ENCODE data around the gene MYO18A. TPM values are rescaled to one million over a fixed set of nuclear protein-coding genes. Genes with fewer than 3 reads are reported as not detected.
A peak's percentile ranks its signal among the peaks of the same experiment; 100 is the strongest.

The MYO18A gene
- total RNA-seq, 1 donor from 2014 or later = 45.9 TPM

DNA sequence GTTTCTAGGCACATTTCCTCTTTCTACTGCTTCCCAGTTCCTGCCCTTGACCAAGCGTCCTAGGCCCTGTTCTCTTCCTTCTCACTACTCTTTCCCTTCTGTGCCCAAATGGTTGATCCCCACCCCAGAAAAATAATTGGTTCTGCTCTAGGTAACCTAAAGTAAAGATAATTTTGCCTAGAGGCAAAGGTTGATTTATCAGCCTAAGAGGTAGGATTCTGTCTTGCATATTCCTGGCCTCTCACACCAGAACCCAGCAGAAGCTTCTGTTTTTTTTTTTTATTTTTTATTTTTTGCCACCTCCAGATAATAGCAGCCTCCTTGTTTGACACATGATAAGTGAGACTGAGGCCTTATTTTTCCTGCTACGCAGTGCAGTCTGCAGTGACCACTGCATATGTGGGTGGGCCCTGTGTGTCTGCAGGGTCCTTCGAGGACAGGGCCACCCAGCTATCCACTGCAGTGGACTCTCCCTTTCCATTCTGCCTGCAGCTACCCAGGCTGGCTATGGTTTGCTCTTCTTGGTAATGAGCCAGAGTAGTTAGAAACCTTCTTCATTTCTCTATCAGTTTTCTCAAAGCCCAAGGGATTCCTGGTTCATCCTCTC lies 136.6 kb downstream of the MYO18A start:
- no peak for TF ChIP-seq CTCF (IDR thresholded peaks at IDR 0.05; ENCODE audit: insufficient read depth, low read depth, low read length)
- no peak for TF ChIP-seq EZH2 (IDR thresholded peaks at IDR 0.05; ENCODE audit: insufficient read depth, low read length)
- no peaks in the 10 kb centered on the region for H3K9me3 Mint-ChIP-seq (ENCODE audit: unreplicated experiment)
- no peaks in the 10 kb centered on the region for H3K36me3 Mint-ChIP-seq (ENCODE audit: low read depth, unreplicated experiment)
- Histone ChIP-seq H3K9ac (ENCODE audit: low read length) (no peak overlapping the region), H3K36me3 (ENCODE audit: insufficient read depth, low read length) (no peaks in the 10 kb centered on the region), H4K20me1 (ENCODE audit: insufficient read depth, low read length) (no peaks in the 10 kb centered on the region), H3K27ac (ENCODE audit: low read depth, low read length) (no peak overlapping the region), H3K4me1 (ENCODE audit: insufficient read depth, low read length) (peaks cover 25% of the 10 kb centered on the region), H3K9me3 (ENCODE audit: insufficient read depth, low read depth, low read length) (no peaks in the 10 kb centered on the region), H3K79me2 (ENCODE audit: insufficient read depth, low read length) (no peaks in the 10 kb centered on the region), H3K27me3 (ENCODE audit: insufficient read depth, low read length) (peaks cover 8% of the 10 kb centered on the region), H3K4me2 (ENCODE audit: low read length) (no peak overlapping the region), H3K4me3 (ENCODE audit: insufficient read depth, low read depth, low read length) (no peak overlapping the region), H2AFZ (ENCODE audit: low read depth, low read length) (no peak overlapping the region)
- H3K27me3 Mint-ChIP-seq (ENCODE audit: low read depth, unreplicated experiment) = peaks cover 11% of the 10 kb centered on the region
- DNase-seq (ENCODE audit: low read depth) (no peak), FAIRE-seq (no peak)
- peaks cover 24% of the 10 kb centered on the region for H3K4me1 Mint-ChIP-seq (ENCODE audit: low read depth, unreplicated experiment)
- H3K4me3 Mint-ChIP-seq (ENCODE audit: unreplicated experiment) = no peak overlapping the region
- no peak overlapping the region for H3K27ac Mint-ChIP-seq (ENCODE audit: unreplicated experiment)

DNA sequence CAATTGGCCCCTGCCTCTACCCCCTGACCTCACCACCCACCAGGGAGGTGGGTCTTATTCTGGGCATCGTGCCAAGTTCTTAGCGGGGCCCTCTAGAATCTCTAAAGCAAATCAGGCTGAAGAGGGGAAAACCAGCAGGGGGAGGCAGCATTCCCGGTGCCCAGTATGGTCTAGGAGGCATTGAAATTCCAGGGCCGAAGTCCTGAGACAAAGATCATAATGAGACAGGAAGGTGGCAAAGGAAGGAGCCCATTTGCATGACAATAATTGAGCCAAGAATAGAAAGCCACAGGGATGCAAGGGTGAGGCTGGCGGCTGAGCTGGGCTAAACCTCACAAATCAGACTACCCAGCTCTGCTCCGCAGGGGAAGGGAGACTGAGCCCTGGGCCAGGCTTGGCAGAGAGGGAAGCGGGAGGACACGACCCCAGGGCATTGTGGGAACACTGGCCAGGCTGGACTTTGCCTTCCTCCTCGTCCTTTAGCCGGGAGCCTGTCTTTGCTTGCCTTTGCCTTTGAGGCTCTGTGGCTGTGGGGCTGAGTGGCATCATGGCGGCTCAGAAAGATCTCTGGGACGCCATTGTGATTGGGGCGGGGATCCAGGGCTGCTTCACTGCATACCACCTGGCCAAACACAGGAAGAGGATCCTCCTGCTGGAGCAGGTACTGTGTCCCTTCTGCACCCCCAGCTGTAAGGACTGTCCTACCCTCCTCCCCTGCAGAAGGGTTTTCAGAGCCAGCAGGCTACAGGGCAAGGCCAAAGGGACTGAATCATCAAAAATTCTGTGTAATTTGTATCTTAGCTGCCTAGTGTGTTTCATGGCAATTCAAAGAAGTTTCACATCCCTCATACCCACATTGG lies 137.3 kb downstream of the MYO18A start, which contains the start of gene PIPOX:
Gene PIPOX, plus strand, starts transcription at position 463 of the 860 bp plus-strand sequence. Its CDS starts 85 bp downstream, at position 548.
- H3K27me3 ChIP-seq (ENCODE audit: insufficient read depth, low read length) = peaks cover 15% of the 10 kb centered on the region
- H3K9me3 ChIP-seq (ENCODE audit: insufficient read depth, low read depth, low read length) = no peaks in the 10 kb centered on the region
- Mint-ChIP-seq H3K27me3 (ENCODE audit: low read depth, unreplicated experiment) (peaks cover 11% of the 10 kb centered on the region), H3K9me3 (ENCODE audit: unreplicated experiment) (no peaks in the 10 kb centered on the region), H3K4me3 (ENCODE audit: unreplicated experiment) (peak within 1 kb of the TSS; percentile 40), H3K4me1 (ENCODE audit: low read depth, unreplicated experiment) (peaks cover 18% of the 10 kb centered on the region), H3K27ac (ENCODE audit: unreplicated experiment) (peak within 1 kb of the TSS; percentile 58), H3K36me3 (ENCODE audit: low read depth, unreplicated experiment) (no peaks in the 10 kb centered on the region)
- no peak within 1 kb of the TSS for H3K4me3 ChIP-seq (ENCODE audit: insufficient read depth, low read depth, low read length)
- TF ChIP-seq CTCF (IDR thresholded peaks at IDR 0.05; ENCODE audit: insufficient read depth, low read depth, low read length) (peak; percentile 26), EZH2 (IDR thresholded peaks at IDR 0.05; ENCODE audit: insufficient read depth, low read length) (no peak)
- DNase-seq (ENCODE audit: low read depth) = peak; percentile 14
- peak within 1 kb of the TSS; percentile 48 for H2AFZ ChIP-seq (ENCODE audit: low read depth, low read length)
- H4K20me1 ChIP-seq (ENCODE audit: insufficient read depth, low read length) = no peaks in the 10 kb centered on the region
- no peaks in the 10 kb centered on the region for H3K36me3 ChIP-seq (ENCODE audit: insufficient read depth, low read length)
- no peak for FAIRE-seq
- no peak within 1 kb of the TSS for H3K9ac ChIP-seq (ENCODE audit: low read length)
- peak within 1 kb of the TSS; percentile 64 for H3K4me2 ChIP-seq (ENCODE audit: low read length)
- H3K27ac ChIP-seq (ENCODE audit: low read depth, low read length) = no peak within 1 kb of the TSS
- peaks cover 19% of the 10 kb centered on the region for H3K4me1 ChIP-seq (ENCODE audit: insufficient read depth, low read length)
- no peaks in the 10 kb centered on the region for H3K79me2 ChIP-seq (ENCODE audit: insufficient read depth, low read length)
